ENCODE data around the gene TMSB4X.

- TF ChIP-seq ZNF565 (CRISPR knock-in tag; conservative IDR thresholded peaks at IDR 0.05; ENCODE audit: low read depth): no peak
- TF ChIP-seq OSR1 (CRISPR knock-in tag; IDR thresholded peaks at IDR 0.05): no peak
- no peak for TF ChIP-seq ZNF8 (CRISPR knock-in tag; IDR thresholded peaks at IDR 0.05)
- no peak for TF ChIP-seq PATZ1 (CRISPR knock-in tag; IDR thresholded peaks at IDR 0.05; ENCODE audit: borderline replicate concordance)
- TF ChIP-seq SNAI2 (CRISPR knock-in tag; IDR thresholded peaks at IDR 0.05): no peak
- no peak for TF ChIP-seq ZC3H10 (CRISPR knock-in tag; IDR thresholded peaks at IDR 0.05)
- no peak for TF ChIP-seq ZNF70 (CRISPR knock-in tag; IDR thresholded peaks at IDR 0.05)
- TF ChIP-seq BACH2 (CRISPR knock-in tag; IDR thresholded peaks at IDR 0.05; ENCODE audit: borderline replicate concordance): no peak
- no peak for TF ChIP-seq ZFP3 (CRISPR knock-in tag; IDR thresholded peaks at IDR 0.05)
Measured at GRCh38 chrX:12975670-12975965, 708 bp downstream of the TMSB4X start.
